GM19395 (cell line): ENCODE measurements around the gene NETO1.

Source experiments
- ATAC-seq: cut with Tn5 transposase; IDR thresholded peaks from one replicate; pipeline ENCODE4 v1.9.1; 2021; ENCODE audit warnings: mild to moderate bottlenecking, moderate library complexity; ENCODE audit not compliant: unreplicated experiment

Gene NETO1

DNA sequence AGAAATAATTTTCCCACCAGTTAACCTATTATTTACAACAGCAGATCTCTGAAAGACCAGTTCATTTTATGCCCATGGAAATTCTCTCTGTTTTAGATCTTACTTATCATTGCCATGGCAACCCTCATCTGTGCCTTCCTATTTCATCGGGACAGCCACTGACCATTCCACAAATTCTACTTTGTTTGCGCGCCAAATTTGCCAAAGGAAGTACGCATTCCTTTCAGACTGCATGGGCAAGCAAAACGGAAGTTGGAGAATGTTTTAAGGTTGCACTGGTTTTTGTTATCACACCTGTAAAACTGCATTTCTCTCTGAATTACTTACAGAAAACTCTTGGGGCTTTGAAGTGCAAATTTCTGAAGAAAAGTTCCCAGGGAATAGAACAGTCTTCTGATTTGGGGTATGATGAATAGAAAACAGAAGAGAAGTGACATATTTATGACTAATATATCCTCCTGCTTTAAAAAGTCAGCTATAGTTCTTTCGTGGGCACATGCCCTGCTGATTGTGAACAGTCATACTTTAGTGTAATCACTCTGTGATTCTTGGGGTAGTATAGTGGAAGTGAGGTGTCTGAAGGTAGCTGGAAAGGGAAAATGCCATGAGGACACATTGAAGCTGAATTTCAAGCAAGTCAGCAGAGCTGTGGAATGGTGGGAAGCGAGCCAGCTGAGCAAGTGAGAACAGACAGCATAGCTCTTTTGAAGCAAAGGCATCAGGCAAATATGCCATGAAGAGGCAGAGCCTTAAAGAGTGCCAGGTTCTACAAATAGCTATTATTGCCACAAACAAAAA is 20.9 kb downstream of the NETO1 start:
- no peak for ATAC-seq

DNA sequence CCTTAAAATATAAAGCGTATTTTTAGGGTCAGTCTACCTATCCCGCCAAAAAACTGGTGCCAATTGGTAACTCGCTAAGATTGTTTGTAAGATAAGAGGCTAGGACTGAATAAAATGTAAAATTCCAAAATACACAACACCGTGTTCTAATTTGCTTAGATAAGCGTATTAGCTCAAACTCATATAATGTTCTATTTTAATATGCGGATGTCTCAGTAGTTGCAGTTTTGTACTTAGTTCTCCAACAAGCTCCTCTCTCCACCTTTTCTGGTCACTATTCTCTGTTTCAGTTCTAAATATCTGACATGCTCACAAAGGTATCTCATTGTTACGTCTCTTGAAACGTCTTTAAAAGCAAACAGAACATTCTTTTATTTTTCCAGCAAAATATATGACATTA is 24.0 kb downstream of the NETO1 start:
- ATAC-seq: no peak

DNA sequence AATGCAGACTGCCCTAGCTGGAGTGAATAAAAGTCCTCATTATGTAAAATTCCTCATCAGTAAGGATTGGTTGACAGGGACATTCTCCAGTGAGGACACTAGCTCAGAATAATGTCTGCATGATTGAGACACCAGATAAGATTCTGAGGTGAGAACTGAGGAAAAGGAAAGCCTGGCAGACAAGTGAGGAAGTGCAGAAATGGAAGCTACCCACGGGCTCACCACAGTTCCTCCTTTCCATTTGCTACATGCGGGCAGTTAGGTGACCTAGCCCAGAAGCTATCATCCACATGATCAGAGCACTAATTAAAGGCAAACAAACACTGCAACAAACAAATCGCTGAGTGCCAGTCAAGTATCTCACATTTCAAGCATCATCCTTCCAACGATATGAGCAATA is 27.7 kb downstream of the NETO1 start:
- no peak for ATAC-seq

DNA sequence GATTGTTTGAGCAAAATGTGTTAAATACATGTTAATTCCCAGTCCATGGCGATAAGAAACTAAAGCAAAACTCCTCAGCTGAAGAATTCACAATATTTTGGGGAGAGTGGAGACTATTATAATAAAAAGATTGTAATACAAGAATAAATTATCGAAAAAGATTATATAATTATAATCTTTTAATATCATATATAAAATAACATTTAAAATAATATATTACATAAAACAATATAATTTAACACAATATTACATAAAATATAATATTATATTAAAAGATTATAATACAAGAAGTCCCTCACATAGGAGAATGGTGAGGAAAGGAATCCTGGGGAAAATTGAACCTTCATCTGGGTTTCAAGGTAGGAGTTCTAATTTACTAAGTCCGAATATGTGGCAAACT is 33.1 kb downstream of the NETO1 start:
- no peak for ATAC-seq

DNA sequence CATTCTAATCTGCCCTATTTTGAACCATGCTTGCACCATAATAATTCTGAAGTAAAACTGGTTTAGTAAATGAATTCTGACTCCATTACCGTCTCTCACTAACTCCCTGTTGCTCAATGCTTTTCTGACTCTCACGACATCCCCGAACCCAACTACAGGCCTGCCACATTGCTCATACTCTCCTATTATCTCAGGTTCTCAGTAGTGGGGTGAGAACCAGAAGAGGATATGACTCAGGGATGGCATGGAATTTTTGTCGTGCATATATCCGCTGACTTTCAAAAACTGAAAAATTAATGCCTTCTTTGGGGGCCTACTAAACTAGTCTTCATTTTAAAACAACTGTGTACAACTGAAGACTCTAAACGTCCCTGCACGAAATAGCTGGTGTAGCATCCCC is 34.3 kb downstream of the NETO1 start:
- ATAC-seq: no peak

DNA sequence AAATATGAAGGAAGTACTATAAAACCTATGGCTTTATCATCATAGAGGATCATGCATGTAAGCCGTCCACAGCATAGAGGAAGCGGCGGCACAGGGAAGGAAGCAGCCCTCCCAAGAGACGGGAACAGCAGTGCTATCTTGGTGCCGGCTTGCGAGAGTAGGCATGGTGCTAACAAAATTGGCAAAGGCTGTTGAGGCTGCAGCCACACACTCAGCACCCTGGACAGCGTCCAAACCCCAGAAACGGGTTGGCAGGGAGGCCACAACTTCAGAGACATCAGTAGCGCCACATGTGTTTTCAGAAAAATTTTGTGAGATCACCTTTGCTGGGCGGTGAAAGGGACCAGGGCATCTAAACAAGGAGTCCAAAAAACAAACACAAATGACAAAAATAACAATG is 37.7 kb downstream of the NETO1 start:
- ATAC-seq: no peak

DNA sequence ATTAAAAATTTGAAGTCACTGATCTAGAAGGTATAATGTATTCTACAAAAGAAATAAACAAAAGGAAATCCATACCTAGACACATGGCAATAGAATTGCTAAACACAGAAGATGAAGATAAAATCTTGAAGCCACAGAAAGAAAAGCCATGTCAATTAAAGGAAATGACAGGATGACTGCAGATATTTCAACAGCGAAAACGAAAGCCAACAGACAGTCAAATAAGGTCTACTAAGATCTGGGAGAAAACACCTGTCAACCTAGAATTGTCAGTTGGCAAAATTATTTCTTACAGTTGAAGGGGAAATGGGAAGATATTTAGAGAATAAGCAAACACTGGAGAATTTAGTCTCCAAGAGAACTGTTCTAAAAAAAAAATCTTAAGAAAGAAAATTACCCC is 39.2 kb downstream of the NETO1 start:
- ATAC-seq: no peak

DNA sequence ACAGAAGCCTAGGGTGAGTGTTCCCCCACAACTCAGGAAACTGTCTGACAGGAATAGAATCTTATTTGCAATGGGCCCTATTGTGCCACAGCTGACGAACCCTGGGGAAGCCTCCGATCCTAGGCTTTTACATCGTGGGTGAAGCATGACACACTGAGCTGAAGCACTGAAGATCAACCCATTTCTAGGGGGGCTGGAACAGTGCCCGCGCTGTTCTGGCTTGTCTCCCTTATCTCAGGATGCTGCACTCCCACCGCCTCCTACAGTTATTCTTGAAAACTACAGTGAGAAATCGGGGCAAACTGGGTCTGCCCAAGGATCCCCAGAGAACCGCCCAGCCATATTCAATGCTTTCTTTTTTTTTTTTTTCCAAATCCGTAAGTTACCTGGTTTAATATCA is 41.1 kb downstream of the NETO1 start:
- ATAC-seq: no peak

DNA sequence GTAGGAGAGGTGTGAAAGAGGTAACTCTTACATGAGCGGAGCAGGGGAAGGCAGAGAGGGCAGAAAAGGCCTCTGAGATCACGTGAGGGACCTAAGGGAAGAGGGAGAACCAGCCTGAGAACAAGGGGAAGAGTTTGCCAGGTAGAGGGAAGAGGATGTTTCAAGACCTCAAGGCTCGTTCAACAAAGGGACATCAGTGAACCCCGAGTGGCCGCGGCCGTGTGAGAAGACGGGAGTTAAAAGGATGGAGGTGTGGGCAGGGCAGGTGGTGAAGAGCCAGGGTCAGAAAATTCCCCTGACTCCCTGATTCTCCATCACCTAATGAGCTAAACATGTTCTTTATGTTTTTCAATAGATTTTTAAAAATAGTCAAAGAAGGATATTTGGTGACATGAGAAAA is 44.4 kb downstream of the NETO1 start:
- no peak for ATAC-seq

DNA sequence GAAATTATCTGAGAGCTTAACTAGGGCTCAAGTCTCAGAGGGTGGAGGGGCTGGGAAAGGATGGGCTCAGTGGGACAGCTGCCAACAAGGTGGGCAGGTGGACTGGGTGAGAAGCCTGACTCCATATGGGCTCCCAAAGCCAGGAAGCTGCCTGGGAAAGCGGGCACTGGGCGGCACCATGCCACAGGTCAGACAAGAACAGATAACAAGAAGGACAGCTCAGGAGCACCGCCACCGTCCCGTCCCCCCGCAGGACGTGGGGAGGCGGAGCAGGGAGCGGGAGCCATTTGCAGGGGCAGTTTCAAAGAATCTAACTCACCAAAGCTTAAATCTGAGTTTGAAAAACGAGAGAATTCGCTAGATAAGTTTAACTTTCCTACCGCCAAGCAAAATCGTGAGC is 45.6 kb downstream of the NETO1 start:
- no peak for ATAC-seq

DNA sequence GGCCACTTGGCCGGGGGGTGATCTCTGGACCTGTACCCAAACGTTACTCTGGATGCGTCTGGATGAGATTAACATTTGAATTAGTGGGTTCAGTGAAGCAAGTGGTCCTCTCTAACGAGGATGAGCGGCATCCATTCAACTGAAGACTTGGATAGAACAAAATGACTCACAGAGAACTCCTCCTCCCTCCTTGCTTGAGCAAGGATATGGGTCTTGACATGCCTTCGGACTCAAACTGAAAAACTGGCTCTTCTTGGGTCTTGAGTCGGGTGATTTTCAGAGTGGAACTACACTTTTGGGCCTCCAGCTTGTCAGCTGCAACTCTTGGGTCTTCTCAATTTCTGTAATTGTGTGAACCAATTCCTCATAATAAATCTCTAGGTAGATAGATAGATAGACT is 47.2 kb downstream of the NETO1 start:
- ATAC-seq: no peak

DNA sequence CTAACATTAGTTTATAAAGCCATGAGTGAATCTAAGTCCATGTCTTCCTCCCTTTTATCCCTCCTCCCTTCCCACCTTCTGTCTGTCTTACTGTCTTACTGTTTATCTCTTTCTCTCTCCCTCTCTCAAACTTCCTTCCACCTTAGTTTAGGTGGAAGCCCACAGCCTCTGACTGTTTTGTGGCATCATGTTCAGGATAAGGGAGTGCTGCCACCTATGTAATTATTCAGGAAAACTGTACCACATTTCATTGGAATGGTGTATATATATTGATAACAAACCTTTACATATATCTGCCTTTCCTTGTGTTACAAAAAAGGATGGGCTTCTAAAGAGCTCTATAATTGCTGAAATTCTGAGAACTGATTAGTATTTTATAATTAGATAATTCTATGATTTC is 48.7 kb downstream of the NETO1 start:
- ATAC-seq: no peak

DNA sequence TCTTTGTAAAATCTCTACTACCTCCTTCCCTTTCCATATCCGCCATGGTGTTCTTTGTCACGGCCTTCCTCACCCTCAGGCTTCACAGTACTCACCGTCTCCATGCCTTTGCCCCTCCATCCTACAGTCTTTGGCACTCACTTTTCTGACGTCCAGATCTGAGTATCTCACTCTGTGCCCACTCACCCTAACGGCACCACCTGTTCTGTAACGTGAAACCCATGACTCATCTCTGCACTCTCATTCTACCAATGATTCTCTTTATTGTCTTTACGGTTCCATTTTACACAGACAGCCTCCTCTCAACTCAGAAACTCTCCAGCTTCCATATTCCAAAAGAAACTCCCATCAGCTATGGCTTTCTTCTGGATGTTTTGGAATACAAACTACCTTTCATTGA is 56.7 kb downstream of the NETO1 start:
- ATAC-seq: peak; percentile 82

DNA sequence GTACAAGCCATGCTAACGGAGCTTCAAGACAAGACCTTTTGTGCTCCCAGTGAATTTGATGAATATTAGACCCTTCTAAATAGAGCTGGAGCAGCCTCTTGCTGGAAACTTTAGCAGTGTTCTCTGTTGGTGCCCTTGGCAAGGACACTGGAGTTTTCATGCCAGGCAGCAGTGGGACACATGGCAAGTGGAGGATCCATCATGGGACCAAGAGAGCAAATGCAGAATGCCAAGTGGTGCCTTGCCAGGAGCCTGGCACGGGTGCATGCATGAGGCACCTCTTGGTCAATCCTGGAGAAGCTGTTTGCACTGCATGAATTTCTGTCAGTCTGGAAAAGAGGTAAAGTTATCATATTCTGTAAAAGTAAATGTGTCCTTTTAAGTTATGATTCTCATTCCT is 59.1 kb downstream of the NETO1 start:
- ATAC-seq: no peak

DNA sequence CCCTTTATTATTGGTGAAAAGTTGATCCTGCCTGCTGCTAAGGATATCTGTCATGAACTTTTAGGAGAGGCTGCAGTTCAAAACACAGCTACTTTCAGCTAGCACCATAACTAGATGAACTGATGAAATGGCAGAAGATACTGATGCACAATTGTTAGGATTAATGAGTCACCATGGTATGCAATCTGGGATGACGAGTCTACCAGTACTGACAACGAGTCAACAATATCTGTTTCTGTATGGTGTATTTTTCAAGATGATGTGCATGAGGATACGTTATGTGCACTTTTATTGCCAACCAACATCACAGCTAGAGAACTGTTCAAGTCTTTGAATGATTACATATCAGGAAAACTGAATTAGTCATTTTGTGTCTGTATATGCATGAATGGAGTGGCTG is 68.7 kb downstream of the NETO1 start:
- ATAC-seq: no peak

DNA sequence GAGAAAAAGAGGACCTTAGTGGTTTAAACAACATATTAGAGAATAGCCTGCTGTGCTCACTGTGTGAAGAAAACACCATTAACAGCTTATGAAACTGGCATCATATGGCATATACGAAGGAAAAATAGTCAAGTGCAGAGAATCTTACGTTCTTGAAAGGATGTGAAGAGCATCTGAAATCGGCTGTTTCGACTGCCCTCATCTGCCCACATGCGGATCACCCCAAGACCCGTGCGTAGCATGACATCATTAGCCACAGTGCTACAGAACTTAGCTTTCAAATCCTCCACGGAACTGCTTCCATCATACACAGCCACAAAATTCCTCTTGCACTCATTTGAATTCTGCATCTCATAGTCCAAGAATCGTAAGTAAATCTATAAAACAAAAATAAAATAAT is 84.3 kb downstream of the NETO1 start:
- no peak for ATAC-seq

DNA sequence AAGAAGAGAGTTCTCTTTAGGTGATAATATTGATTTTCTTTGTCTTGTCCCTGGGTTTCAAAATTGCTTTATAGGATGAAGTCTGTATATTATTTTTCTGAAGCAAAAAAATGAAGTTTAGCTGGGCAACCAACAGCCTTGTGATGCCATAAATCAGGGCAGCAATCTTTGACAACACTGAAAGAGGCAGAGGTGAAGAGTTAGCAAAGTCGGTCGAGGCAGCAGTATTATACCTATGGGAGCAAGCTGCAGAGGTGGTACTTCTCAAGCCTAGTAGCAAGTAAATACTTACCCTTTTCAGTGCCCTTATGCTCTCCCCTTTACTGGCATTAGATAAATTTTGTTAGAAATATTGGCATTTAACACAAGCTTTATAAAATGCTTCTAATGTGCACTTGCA is 92.9 kb downstream of the NETO1 start:
- ATAC-seq: no peak

DNA sequence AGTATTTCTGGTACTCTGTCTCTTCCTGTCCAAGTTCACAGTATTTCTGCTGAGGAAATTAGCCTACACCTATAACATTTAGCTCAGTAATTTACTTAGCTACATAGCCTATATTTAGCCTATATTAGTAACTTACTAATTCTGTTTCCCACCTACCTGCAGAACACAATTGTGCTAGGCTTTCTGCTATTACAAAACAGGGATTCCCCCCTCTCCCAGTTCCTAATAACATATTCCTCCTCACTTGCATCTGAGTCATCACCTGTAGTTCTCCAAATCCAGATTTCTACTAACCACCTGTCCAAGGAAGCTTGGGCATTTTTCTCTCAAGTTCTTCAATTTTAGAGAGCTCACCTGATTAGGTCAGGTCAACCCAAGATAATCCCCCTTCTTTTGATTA is 94.9 kb downstream of the NETO1 start:
- no peak for ATAC-seq

DNA sequence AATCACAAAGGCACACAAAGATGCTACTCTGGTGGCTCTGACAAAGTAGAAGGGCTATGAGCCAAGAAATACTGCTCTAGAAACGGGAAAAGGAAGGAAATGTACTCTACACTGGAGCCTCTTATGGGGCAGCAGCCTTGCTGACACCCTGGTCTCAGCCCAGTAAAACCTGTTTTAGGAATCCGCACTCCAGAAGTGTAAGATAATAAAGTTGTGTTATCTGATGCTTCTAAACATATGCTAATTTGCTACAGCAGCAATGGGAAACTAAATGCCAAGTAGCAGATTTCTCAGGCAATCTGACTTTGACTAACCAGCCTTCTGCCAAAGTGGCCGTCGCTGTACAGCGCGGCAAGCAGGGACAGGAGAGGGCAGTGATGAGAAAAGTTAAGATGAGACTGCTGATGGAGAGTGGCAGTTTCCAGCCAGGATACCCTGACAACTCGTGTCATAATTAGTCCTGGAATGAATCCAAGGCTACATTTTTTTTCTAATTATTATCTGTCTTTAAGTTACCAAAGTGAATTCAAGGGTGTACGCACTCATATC is 99.0 kb downstream of the NETO1 start:
- no peak for ATAC-seq

DNA sequence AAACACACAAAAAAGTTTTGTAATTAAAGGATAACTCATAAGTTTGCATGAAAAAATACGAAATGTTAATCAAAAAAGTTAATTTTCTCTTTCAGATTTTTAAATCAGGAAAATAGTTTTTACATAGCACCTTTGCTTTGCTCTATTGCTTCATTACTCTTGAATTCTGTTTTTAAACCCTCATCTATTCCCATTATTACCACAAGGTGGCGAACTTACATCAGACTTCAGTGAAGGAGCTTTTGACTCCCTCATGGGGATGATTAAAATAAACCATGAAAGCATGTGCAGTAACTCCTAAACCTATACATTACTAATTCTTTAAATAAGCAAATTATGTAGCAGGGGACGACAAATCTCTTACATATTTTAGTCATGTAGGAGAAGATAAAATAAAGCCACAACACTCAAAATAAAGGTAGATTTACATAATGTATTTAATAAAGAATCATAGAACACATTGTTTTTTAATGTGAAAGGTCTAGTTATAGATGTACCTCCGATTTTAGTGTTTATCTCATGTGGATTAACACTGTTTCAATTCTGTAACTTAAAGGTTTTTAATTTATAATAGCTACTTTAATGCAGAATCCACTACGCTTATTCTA is 105.2 kb downstream of the NETO1 start:
- peak; percentile 85 for ATAC-seq

DNA sequence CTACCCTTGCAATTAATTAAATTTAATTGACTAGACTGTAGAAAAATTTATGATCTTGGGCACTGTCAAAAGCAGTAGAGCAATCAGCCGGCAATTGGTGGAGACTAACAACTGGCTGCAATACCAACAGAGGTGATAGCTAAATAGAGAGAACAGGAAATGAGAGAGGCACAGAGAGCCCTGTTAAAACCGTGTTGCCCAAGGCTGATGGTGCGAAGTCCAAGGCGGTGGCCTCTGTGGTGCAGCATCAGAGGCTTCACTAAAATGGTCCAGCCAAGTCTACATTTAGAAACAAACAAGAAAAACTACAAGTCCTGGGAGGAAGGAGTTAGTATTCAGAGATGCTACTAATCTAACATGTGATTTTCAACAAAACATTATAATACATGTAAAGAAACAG is 115.6 kb downstream of the NETO1 start:
- ATAC-seq: no peak

DNA sequence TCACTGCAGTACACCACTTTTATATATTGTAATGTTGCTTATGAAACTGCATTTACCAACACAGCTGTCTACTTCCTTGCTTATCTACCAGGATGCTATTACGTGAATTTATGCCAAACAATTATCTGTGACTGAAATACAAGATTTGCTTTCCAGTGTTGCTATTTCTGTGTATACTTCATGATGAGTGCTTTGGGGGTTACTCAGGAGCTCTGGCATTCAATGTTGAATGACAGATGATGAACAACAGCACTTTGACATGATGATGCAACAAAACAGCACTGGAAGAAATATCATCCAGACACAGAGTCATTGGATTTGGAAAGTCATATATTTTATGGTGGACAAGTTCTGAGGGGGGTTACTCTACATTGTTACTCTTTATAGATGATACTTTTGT is 125.8 kb downstream of the NETO1 start:
- ATAC-seq: no peak

DNA sequence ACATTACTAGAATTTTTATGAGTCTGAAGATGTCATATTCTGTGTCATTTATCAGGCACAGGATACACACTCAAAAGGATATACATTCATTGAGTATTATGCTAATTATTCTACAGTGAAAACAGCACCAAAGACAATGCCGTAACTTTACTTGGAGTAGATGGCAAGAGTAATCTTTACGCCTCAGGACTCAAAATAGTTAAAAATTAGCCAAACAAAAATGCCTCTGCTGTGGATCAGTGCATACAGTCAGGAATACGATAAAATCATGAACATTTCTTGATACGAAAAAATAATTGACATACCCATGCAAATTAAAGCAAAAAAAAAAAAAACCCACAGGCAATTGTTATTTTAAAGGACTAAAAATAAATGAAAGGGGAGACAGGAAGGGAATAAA is 129.7 kb downstream of the NETO1 start:
- ATAC-seq: no peak
